Glutamatergic neuron (in vitro differentiated cells): Measurements from ENCODE around the gene SH2D7. TPM values are rescaled to one million over a fixed set of nuclear protein-coding genes. Genes with fewer than 3 reads are reported as not detected.

Experiments used
- DNase-seq: peaks from one replicate; pipeline ENCODE4 v3.0.0; 2022
- H3K27ac Mint-ChIP-seq: one replicate; pipeline ENCODE4 v1.8.0; 2020; ENCODE audit warnings: mild to moderate bottlenecking, mixed read lengths, inconsistent platforms; ENCODE audit not compliant: unreplicated experiment
- H3K27me3 Mint-ChIP-seq: one replicate; pipeline ENCODE4 v1.8.0; 2020; ENCODE audit warnings: mild to moderate bottlenecking, moderate library complexity, mixed read lengths, inconsistent platforms; ENCODE audit not compliant: unreplicated experiment
- H3K36me3 Mint-ChIP-seq: one replicate; pipeline ENCODE4 v1.8.0; 2020; ENCODE audit warnings: mild to moderate bottlenecking, mixed read lengths, inconsistent platforms; ENCODE audit not compliant: unreplicated experiment
- H3K4me1 Mint-ChIP-seq: one replicate; pipeline ENCODE4 v1.8.0; 2020; ENCODE audit warnings: mild to moderate bottlenecking, low read depth, mixed read lengths, inconsistent platforms; ENCODE audit not compliant: unreplicated experiment
- H3K4me3 Mint-ChIP-seq: one replicate; pipeline ENCODE4 v1.8.0; 2020; ENCODE audit warnings: mild to moderate bottlenecking, mixed read lengths, inconsistent platforms; ENCODE audit not compliant: unreplicated experiment
- H3K9me3 Mint-ChIP-seq: one replicate; pipeline ENCODE4 v1.8.0; 2020; ENCODE audit warnings: mild to moderate bottlenecking, moderate library complexity, mixed read lengths, inconsistent platforms; ENCODE audit not compliant: unreplicated experiment
- total RNA-seq: library from RNA; stranded (reverse); fragmentation: NEBNext Ultra II Directional; extraction: Animal tissue kit (Norgen Biotek cat#: 25700); gene quantifications from one replicate; pipeline ENCODE4 v1.2.1, GENCODE V29; 2021; ENCODE audit not compliant: unreplicated experiment
- TF ChIP-seq, protein P1 (sequence below): fragments of 200-600 bp; sonication (generic); IDR thresholded peaks from one replicate; pipeline ENCODE4 v1.5.0; 2021; ENCODE audit not compliant: partially characterized antibody, unreplicated experiment

SH2D7 gene
- total RNA-seq, 1 donor from 2014 or later = not detected

DNA sequence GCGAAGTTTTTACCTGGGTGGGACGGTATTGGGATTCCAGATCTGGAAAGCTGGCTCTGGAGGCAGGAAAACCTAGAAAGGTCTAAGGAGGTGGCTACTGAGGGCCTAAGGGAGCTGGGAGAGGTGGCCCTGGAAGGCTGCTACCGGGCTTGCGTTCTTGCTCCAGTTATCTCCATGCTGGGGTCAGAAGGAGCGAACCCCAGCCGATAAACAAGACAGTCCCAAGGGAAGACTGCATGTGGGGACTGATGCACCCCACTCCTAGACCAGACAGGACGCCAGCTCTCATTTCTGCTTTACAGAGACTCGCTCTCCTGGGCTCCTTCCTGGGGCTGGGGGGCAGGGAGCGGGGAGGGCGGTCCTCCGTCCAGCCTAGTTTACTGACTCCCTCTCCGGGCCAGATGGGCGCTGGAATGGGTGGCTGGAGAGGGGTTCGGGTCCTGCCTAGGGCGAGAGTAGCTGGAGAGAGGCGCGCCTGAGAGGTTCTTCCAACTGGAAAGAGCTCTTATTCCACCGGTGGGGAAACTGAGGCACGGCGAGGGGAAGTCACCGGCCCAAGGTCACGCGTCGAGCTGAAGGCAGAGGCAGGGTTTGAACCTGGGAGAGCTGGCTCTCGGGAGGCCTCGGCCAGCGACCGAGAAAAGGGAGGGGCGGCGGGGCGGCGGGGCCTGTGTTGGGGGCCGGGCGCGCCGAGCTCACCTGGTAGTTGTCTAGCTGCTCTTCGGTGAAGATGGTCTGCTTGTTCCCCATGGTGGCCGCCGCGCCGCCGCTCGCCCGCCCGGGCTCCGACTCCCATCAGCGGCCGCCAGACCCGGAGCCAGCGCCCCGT lies 38.3 kb downstream of the SH2D7 start:
- TF ChIP-seq, protein P1, sequence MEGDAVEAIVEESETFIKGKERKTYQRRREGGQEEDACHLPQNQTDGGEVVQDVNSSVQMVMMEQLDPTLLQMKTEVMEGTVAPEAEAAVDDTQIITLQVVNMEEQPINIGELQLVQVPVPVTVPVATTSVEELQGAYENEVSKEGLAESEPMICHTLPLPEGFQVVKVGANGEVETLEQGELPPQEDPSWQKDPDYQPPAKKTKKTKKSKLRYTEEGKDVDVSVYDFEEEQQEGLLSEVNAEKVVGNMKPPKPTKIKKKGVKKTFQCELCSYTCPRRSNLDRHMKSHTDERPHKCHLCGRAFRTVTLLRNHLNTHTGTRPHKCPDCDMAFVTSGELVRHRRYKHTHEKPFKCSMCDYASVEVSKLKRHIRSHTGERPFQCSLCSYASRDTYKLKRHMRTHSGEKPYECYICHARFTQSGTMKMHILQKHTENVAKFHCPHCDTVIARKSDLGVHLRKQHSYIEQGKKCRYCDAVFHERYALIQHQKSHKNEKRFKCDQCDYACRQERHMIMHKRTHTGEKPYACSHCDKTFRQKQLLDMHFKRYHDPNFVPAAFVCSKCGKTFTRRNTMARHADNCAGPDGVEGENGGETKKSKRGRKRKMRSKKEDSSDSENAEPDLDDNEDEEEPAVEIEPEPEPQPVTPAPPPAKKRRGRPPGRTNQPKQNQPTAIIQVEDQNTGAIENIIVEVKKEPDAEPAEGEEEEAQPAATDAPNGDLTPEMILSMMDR = no peak
- Mint-ChIP-seq H3K9me3 (no peaks in the 10 kb centered on the region), H3K27ac (peak overlapping the region; percentile 87), H3K27me3 (peaks cover 12% of the 10 kb centered on the region), H3K4me3 (peak overlapping the region; percentile 91), H3K36me3 (no peaks in the 10 kb centered on the region), H3K4me1 (peaks cover 43% of the 10 kb centered on the region)
- peak; percentile 60 for DNase-seq

DNA sequence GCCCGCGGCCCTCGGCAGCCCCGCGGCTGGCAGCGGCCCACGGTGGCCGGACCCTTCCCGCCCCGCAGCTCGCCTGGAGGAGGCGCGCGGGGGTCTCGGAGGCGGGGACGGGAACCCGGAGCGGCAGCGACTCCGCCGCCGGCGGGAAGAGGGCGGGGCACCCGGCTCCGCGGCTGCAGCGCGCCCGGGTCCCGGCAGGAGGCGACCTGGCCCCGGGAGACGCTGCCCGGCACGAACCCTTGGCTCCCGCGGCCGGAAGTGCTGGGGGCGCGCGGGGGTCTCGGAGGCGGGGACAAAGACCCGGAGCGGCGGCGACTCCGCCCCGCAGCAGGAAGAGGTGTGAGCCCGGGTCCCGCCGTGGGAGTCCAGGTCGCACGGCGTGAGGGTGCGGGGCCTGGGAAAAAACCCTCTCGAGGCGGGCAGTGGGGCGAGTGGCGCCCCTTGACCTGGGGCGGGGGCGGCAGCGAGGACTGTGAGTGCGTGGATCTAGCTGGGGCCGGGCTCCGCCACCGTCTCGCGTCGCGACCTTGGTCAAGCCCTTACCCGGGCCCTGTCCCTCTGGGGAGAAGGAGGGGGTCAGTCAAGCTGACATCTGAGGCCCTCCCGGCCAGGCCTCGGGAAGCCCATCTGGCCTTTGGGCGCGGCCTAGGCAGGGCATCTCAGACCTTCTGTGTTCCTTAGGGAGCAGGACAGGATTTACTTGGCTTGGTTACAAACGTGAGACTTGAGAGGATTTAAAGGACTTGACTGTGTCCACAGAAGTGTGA lies 39.1 kb downstream of the SH2D7 start, which contains the start of gene CIB2:
Gene CIB2, minus strand, starts transcription at position 151 of the 767 bp plus-strand sequence. CDS start 230 bp downstream, outside the sequence.
- H3K4me3 Mint-ChIP-seq = peak within 1 kb of the TSS; percentile 98
- peak; percentile 91 for DNase-seq

DNA sequence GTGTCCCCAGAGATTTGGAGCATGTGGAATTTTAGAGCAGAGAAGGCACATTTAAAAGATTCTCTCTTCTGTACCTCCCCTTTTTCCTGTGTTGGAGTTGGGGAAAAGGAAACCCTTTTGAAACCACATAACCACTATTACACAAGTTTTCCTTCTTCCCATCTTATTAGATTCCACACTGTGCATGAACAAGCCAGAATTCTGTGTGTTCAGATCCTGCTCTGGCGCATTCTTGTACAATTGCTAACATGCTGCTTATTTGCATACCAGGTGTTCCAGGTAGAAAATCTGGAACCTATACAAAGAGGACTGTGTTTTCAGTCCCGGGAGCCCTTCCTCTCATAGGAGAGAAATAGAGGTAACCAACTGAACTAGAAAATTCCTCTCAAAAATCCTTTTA lies 41.4 kb downstream of the SH2D7 start:
- no peaks in the 10 kb centered on the region for H3K36me3 Mint-ChIP-seq
- no peak for DNase-seq
- TF ChIP-seq, protein P1 = no peak
- H3K27ac Mint-ChIP-seq = peak overlapping the region; percentile 66
- peaks cover 2% of the 10 kb centered on the region for H3K9me3 Mint-ChIP-seq
- no peak overlapping the region for H3K4me3 Mint-ChIP-seq
- H3K27me3 Mint-ChIP-seq = peaks cover 12% of the 10 kb centered on the region
- H3K4me1 Mint-ChIP-seq = peaks cover 40% of the 10 kb centered on the region

More for the DNA sequence above, 39.1 kb downstream of the SH2D7 start, which contains the start of gene CIB2:
- H3K9me3 Mint-ChIP-seq = peaks cover 2% of the 10 kb centered on the region
- H3K27ac Mint-ChIP-seq = peak within 1 kb of the TSS; percentile 99
- TF ChIP-seq, protein P1 = peak; percentile 81
- H3K4me1 Mint-ChIP-seq = peaks cover 49% of the 10 kb centered on the region
- H3K36me3 Mint-ChIP-seq = no peaks in the 10 kb centered on the region
- H3K27me3 Mint-ChIP-seq = peaks cover 14% of the 10 kb centered on the region

DNA sequence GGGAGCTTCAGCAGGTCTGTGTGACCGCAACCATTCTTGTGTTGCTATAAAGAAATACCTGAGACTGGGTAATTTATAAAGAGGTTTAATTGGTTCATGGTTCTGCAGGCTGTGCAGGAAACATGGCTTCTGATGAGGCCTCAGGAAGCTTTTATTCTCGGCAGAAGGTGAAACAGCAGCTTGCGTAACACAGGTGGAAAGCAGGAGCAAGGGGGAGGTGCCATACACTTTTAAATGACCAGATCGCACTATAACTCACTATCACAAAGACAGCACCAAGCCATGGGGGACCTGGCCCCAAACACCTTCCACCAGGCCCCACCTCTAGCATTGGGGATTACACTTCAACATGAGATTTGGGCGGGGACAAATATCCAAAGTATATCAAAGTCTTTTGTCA lies 47.2 kb downstream of the SH2D7 start:
- peaks cover 3% of the 10 kb centered on the region for H3K27me3 Mint-ChIP-seq
- DNase-seq = no peak
- no peak overlapping the region for H3K4me3 Mint-ChIP-seq
- TF ChIP-seq, protein P1 = no peak
- H3K36me3 Mint-ChIP-seq = no peaks in the 10 kb centered on the region
- H3K4me1 Mint-ChIP-seq = peaks cover 11% of the 10 kb centered on the region
- peaks cover 2% of the 10 kb centered on the region for H3K9me3 Mint-ChIP-seq
- H3K27ac Mint-ChIP-seq = no peak overlapping the region
